Neuronal stem cell (in vitro differentiated cells): Measurements from ENCODE around the gene POU5F1.
A peak's percentile ranks its signal among the peaks of the same experiment; 100 is the strongest.
"Not testable (repeated sequence)": the region's sequence is repeated elsewhere in the genome, so short reads cannot be mapped to it uniquely, and the experiment has no call there.

Experiments used
- DNase-seq: peaks from one replicate; pipeline ENCODE4 v3.0.0-alpha.2; 2013; ENCODE audit warnings: low spot score
- H2AFZ ChIP-seq: one replicate; pipeline ENCODE4 v1.6.1; 2013; ENCODE audit warnings: mild to moderate bottlenecking, low read length, inconsistent platforms
- H2AK5ac ChIP-seq: 2 replicates; pipeline ENCODE4 v1.6.1; 2013; ENCODE audit warnings: low read depth, mild to moderate bottlenecking, inconsistent platforms, low read length, moderate library complexity, mixed read lengths
- H2BK120ac ChIP-seq: 2 replicates; pipeline ENCODE4 v1.6.1; 2013; ENCODE audit warnings: low read depth, mild to moderate bottlenecking, inconsistent platforms, low read length, moderate library complexity, mixed read lengths
- H2BK12ac ChIP-seq: one replicate; pipeline ENCODE4 v1.6.1; 2013; ENCODE audit warnings: low read length, inconsistent platforms
- H2BK15ac ChIP-seq: 2 replicates; pipeline ENCODE4 v1.6.1; 2013; ENCODE audit warnings: mild to moderate bottlenecking, low read length, inconsistent platforms, mixed read lengths
- H2BK5ac ChIP-seq: one replicate; pipeline ENCODE4 v1.6.1; 2013; ENCODE audit warnings: inconsistent platforms, mild to moderate bottlenecking, low read length, moderate library complexity
- H3K14ac ChIP-seq: one replicate; pipeline ENCODE4 v1.6.1; 2013; ENCODE audit warnings: low read length, inconsistent platforms
- H3K18ac ChIP-seq: 2 replicates; pipeline ENCODE4 v1.6.1; 2013; ENCODE audit warnings: low read length, inconsistent platforms
- H3K23ac ChIP-seq: 2 replicates; pipeline ENCODE4 v1.6.1; 2013; ENCODE audit warnings: low read depth, mild to moderate bottlenecking, mixed read lengths, low read length, inconsistent platforms; ENCODE audit not compliant: poor library complexity
- H3K27ac ChIP-seq: replicated peaks from 3 replicates; pipeline ENCODE4 v1.5.1; 2013; ENCODE audit warnings: low read length, inconsistent platforms
- H3K27me3 ChIP-seq, 3 experiments: 2 replicates each; pipeline ENCODE4 v1.6.1; 2013; ENCODE audit warnings: low read length in 3 of 3, mild to moderate bottlenecking in 2 of 3, inconsistent platforms in 1 of 3, low read depth in 1 of 3, mixed read lengths in 1 of 3, moderate library complexity in 1 of 3; ENCODE audit not compliant: control insufficient read depth in 3 of 3, insufficient read depth in 3 of 3
- H3K36me3 ChIP-seq, 2 donors: replicated peaks in 1 of 2; 2 replicates each; pipeline ENCODE4 v1.6.1; 2013; ENCODE audit warnings: low read length in 2 of 2; ENCODE audit not compliant: control insufficient read depth in 2 of 2, insufficient read depth in 2 of 2
- H3K4ac ChIP-seq: 2 replicates; pipeline ENCODE4 v1.6.1; 2013; ENCODE audit warnings: inconsistent platforms, mild to moderate bottlenecking, low read length, moderate library complexity
- H3K4me1 ChIP-seq, 2 donors: 1 replicate in 1 of 2; 2 replicates in 1 of 2; pipeline ENCODE4 v1.6.1; 2013; ENCODE audit warnings: low read length in 2 of 2, low read depth in 1 of 2; ENCODE audit not compliant: control insufficient read depth in 2 of 2, insufficient read depth in 1 of 2
- H3K4me2 ChIP-seq: one replicate; pipeline ENCODE4 v1.6.1; 2013; ENCODE audit warnings: mild to moderate bottlenecking, low read length, inconsistent platforms; ENCODE audit not compliant: insufficient read depth, poor library complexity, severe bottlenecking
- H3K4me3 ChIP-seq, 2 donors: 2 replicates each; pipeline ENCODE4 v1.5.1; 2013; ENCODE audit warnings: low read length in 2 of 2, mild to moderate bottlenecking in 2 of 2, inconsistent platforms in 1 of 2, moderate library complexity in 1 of 2
- H3K79me1 ChIP-seq: one replicate; pipeline ENCODE4 v1.6.1; 2013; ENCODE audit warnings: low read depth, mild to moderate bottlenecking, inconsistent platforms, low read length, moderate library complexity
- H3K9ac ChIP-seq: one replicate; pipeline ENCODE4 v1.6.1; 2013; ENCODE audit warnings: mild to moderate bottlenecking, low read depth, low read length, inconsistent platforms; ENCODE audit not compliant: poor library complexity
- H3K9me3 ChIP-seq, 2 donors: replicated peaks in 1 of 2; 2 replicates each; pipeline versions ENCODE3 to v1.6.1; 2013; ENCODE audit warnings: low read length in 2 of 2, mild to moderate bottlenecking in 2 of 2, inconsistent platforms in 1 of 2, low read depth in 1 of 2, mixed read lengths in 1 of 2, moderate library complexity in 1 of 2; ENCODE audit not compliant: control insufficient read depth in 2 of 2, insufficient read depth in 1 of 2
- H4K8ac ChIP-seq: one replicate; pipeline ENCODE4 v1.6.1; 2013; ENCODE audit warnings: low read depth, mild to moderate bottlenecking, inconsistent platforms, low read length, moderate library complexity
- H4K91ac ChIP-seq: one replicate; pipeline ENCODE4 v1.6.1; 2013; ENCODE audit warnings: low read length, low read depth, mild to moderate bottlenecking, inconsistent platforms; ENCODE audit not compliant: poor library complexity
- WGBS, 2 donors: extraction: QIAGEN DNeasy Blood & Tissue Kit; methylation state at CpG; one replicate each; pipeline ENCODE4 v1.1.7; 2013; ENCODE audit warnings: missing lambda C conversion rate in 2 of 2, mixed read lengths in 1 of 2; ENCODE audit not compliant: insufficient read length in 2 of 2, insufficient replicate concordance in 1 of 2; ENCODE audit errors: extremely low coverage in 2 of 2; 5-methylcytosine and 5-hydroxymethylcytosine counted together

The POU5F1 gene

GRCh38 chr6:31169858-31170599, 453 bp downstream of the POU5F1 start:
- not testable (repeated sequence) for H3K9me3 ChIP-seq, H4K91ac ChIP-seq, H3K79me1 ChIP-seq, H3K9ac ChIP-seq, H2AFZ ChIP-seq, H2AK5ac ChIP-seq, H3K27me3 ChIP-seq, DNase-seq, H3K4ac ChIP-seq, H2BK12ac ChIP-seq, H3K36me3 ChIP-seq, H2BK120ac ChIP-seq, H2BK5ac ChIP-seq, H3K18ac ChIP-seq, H3K4me2 ChIP-seq, H3K14ac ChIP-seq, H3K4me3 ChIP-seq, H3K27ac ChIP-seq, H4K8ac ChIP-seq
- Histone ChIP-seq H3K23ac (peak overlapping the region; percentile 77), H3K4me1 (peaks cover 10 to 12% of the 10 kb centered on the region in 2 donors), H2BK15ac (peak overlapping the region; percentile 16)
- WGBS, 2 donors = no CpG with 5 or more reads among the region's 23 CpGs

GRCh38 chr6:31169123-31169857, 1.2 kb downstream of the POU5F1 start:
- Histone ChIP-seq H3K36me3 (no peaks in the 10 kb centered on the region), H3K14ac (no peak overlapping the region), H2BK15ac (peak overlapping the region; percentile 16), H2AK5ac (no peak overlapping the region), H3K9me3 (no peaks in the 10 kb centered on the region), H3K23ac (no peak overlapping the region), H4K8ac (no peak overlapping the region), H3K9ac (no peak overlapping the region), H3K4me1 (peaks cover 10 to 12% of the 10 kb centered on the region in 2 donors), H3K4me3 (no peak overlapping the region), H4K91ac (no peak overlapping the region), H3K18ac (no peak overlapping the region), H3K27me3 (peaks cover 0 to 5% (median 2%) of the 10 kb centered on the region in 3 experiments), H2BK5ac (no peak overlapping the region), H2BK120ac (no peak overlapping the region), H2AFZ (no peak overlapping the region), H2BK12ac (no peak overlapping the region), H3K27ac (no peak overlapping the region), H3K4me2 (no peak overlapping the region), H3K4ac (no peak overlapping the region), H3K79me1 (no peaks in the 10 kb centered on the region)
- no peak for DNase-seq
- WGBS, 2 donors = no CpG with 5 or more reads among the region's 10 CpGs

GRCh38 chr6:31168606-31169005, 1.9 kb downstream of the POU5F1 start:
- Histone ChIP-seq H2BK5ac (no peak overlapping the region), H3K18ac (no peak overlapping the region), H3K4ac (no peak overlapping the region), H4K91ac (no peak overlapping the region), H3K9ac (no peak overlapping the region), H2BK12ac (no peak overlapping the region), H2AK5ac (no peak overlapping the region), H3K4me3 (no peak overlapping the region), H3K4me2 (no peak overlapping the region), H2AFZ (no peak overlapping the region), H2BK120ac (no peak overlapping the region), H3K4me1 (peaks cover 10 to 12% of the 10 kb centered on the region in 2 donors), H4K8ac (no peak overlapping the region), H3K79me1 (no peaks in the 10 kb centered on the region), H3K27me3 (peaks cover 0 to 5% (median 2%) of the 10 kb centered on the region in 3 experiments), H3K14ac (no peak overlapping the region), H2BK15ac (no peak overlapping the region), H3K36me3 (no peaks in the 10 kb centered on the region), H3K9me3 (no peaks in the 10 kb centered on the region), H3K23ac (no peak overlapping the region), H3K27ac (no peak overlapping the region)
- no CpG with 5 or more reads among the region's 3 CpGs for WGBS, 2 donors
- DNase-seq = no peak

- Histone ChIP-seq H3K4ac (no peak overlapping the region), H3K4me2 (no peak overlapping the region), H3K4me1 (no peaks in the 10 kb centered on the region), H3K14ac (no peak overlapping the region), H3K4me3 (no peak overlapping the region), H4K8ac (no peak overlapping the region), H3K9ac (no peak overlapping the region), H2BK12ac (no peak overlapping the region), H4K91ac (no peak overlapping the region), H3K27me3 (peaks cover 0 to 2% (median 0%) of the 10 kb centered on the region in 3 experiments), H2BK15ac (no peak overlapping the region), H3K23ac (no peak overlapping the region), H3K9me3 (no peaks in the 10 kb centered on the region), H3K79me1 (no peaks in the 10 kb centered on the region), H3K18ac (no peak overlapping the region), H2AFZ (no peak overlapping the region), H3K36me3 (peaks cover 0 to 23% of the 10 kb centered on the region in 2 donors), H3K27ac (no peak overlapping the region), H2BK5ac (no peak overlapping the region), H2BK120ac (no peak overlapping the region), H2AK5ac (no peak overlapping the region)
- WGBS, 2 donors = no CpG with 5 or more reads among the region's 5 CpGs
- no peak for DNase-seq
Measured at GRCh38 chr6:31165986-31166385, 4.5 kb downstream of the POU5F1 start.
